Esophagus mucosa (tissue), 1 donor: ENCODE data around the gene UBE4A. TPM values are rescaled to one million over a fixed set of nuclear protein-coding genes. Genes with fewer than 3 reads are reported as not detected.

Source experiments
- ATAC-seq: fragments of 200-7000 bp; cut with Tn5 transposase; one replicate; pipeline ENCODE4 v1.9.1; 2020
- total RNA-seq: library from RNA; stranded (reverse); gene quantifications from one replicate; pipeline ENCODE4 v1.2.4, GENCODE V29; 2023
- donor health status: DM: yes; HTN: yes; CAD: no.

Gene UBE4A
- total RNA-seq, 1 donor from 2014 or later, result 23.6 TPM

DNA sequence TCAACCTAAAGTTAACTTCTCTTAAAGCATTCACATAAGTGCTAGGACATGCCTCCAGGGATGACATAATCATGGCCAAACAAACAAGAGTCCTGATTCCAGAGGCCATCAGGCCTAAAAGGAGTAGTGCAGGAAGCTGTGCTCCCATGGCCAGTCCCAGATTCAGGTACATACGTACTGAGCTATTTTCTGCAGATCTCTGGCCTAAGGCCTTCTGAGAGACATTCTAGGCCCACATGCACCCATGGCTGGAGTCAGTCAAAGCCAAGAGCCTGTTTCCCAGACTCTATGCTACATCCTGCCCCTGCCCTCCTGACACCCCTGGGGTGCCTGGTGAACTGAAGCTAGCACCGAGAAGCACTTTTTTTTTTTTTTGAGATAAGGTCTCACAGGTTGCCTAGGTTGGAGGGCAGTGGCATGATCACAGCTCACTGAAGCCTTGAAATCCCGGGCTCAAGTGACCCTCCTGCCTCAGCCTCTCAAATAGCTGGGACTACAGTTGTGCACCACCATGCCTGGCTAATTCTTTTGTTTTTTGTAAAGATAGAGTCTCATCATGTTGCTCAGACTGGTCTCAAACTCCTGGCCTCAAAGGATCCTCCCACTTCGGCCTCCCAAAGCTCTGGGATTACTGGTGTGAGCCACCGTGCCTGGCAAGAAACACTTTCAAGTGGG is 17.4 kb upstream of the UBE4A start:
- ATAC-seq, result no peak

DNA sequence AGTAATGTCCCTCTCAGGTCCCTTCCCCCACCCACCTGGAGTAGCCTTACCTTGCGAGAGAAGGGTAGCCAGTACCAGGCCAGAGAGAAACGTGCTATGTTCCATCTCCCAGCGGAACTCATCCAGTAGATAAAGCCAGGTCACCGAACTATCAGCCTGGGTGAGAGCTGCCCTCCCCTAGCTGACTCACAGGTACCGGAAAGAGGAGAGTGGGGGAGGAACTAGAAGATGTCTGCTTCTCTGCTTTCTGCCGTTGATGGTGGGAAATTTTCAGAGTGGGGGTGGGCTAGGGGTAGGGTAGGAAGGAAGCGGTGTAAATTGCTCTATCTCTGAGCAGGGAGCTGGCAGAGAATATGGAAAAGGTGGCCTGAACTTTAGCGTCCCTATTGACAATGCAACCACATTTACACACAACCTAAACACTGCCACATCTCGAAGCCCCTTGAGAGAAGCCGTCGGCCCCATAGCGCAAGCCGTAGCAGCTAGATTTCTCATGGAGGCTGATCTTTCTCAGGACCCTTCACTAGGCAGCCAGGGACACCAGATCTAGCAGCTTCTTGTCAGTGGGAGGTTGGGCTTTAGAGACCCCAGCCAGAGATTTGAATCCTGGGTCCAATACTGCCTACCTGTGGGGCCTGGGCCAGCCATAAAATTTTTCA is 16.8 kb upstream of the UBE4A start, which contains the start of gene CD3D:
CD3D (minus strand) TSS at position 203 of the 659 bp plus-strand sequence; CDS start at position 105, 98 bp downstream.
- no peak for ATAC-seq

DNA sequence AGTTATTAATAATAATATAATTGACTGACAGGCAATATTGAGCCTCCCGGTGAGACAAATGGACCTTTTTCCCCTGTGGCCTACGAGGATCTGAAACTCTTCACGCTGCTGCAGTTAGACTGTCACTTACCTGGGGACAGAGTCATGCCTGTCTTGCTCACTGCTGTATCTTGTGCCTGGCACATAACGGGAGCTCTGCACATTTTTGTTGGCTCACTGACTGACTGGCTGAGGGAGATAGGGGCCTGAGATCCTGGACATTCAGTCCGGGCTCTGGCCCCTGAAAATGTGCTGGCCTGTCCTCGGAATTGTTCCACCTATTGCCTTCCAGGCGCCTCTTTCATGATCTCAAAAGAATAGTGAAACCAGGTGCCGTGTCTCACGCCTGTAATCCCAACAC is 16.2 kb upstream of the UBE4A start:
- ATAC-seq, result no peak

DNA sequence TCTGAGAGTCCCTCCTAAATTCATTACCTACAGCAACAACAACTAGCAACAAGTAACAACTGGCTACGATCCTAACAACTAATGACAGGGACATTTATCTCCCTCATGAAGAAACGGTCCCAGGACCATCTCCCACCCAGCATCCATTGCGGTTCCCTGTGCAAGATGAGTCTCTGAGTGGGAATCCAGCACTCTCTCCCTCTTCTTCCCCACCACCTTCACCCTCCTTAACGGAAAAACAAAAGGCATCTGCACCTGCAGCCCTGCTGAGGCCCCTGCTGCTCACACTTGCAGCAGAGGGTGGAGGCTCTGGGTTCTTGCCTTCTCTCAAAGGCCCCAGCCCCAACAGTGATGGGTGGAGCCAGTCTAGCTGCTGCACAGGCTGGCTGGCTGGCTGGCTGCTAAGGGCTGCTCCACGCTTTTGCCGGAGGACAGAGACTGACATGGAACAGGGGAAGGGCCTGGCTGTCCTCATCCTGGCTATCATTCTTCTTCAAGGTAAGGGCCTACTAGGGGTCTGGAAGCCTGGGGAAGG is 15.4 kb upstream of the UBE4A start, which contains the start of gene CD3G:
CD3G (plus strand) TSS at position 364 of the 535 bp plus-strand sequence; CDS start at position 444, 80 bp downstream.
- peak; percentile 12 for ATAC-seq

DNA sequence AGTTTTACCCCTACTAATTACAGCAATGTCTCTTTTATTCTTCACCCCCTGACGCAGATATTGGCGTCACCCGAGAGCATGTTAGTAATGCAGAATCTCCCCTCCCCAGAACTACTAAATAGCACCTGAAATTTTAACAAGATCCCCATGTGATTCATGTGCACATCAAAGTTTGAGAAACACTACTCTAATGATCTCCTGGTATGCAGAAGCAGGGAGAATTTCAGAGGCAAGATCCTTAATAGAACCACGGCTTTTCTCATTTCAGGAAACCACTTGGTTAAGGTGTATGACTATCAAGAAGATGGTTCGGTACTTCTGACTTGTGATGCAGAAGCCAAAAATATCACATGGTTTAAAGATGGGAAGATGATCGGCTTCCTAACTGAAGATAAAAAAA is 9.9 kb upstream of the UBE4A start:
- no peak for ATAC-seq

DNA sequence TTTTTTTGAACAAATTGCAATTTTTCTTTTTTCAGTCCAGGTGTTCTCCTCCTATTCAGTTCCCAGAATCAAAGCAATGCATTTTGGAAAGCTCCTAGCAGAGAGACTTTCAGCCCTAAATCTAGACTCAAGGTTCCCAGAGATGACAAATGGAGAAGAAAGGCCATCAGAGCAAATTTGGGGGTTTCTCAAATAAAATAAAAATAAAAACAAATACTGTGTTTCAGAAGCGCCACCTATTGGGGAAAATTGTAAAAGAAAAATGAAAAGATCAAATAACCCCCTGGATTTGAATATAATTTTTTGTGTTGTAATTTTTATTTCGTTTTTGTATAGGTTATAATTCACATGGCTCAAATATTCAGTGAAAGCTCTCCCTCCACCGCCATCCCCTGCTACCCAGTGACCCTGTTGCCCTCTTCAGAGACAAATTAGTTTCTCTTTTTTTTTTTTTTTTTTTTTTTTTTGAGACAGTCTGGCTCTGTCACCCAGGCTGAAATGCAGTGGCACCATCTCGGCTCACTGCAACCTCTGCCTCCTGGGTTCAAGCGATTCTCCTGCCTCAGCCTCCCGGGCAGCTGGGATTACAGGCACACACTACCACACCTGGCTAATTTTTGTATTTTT is 6.2 kb upstream of the UBE4A start:
- ATAC-seq, result no peak

DNA sequence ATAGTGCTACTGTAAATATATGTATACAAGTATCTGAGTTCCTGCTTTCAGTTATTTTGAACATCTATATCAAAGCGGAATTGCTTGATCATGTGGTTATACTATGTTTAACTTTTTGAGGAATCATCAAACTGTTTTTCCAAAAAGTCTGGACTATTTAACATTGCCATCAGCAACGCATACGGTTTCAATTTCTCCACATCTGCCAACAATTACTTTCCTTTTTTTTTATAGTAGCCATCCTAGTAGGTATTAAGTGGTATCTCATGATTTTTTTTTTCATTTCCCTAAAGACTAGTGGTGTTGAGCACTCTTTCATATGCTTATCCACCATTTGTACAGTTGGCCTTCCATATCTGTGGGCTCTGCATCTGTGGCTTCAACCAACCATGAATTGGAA is 1.3 kb upstream of the UBE4A start:
- ATAC-seq, result no peak

DNA sequence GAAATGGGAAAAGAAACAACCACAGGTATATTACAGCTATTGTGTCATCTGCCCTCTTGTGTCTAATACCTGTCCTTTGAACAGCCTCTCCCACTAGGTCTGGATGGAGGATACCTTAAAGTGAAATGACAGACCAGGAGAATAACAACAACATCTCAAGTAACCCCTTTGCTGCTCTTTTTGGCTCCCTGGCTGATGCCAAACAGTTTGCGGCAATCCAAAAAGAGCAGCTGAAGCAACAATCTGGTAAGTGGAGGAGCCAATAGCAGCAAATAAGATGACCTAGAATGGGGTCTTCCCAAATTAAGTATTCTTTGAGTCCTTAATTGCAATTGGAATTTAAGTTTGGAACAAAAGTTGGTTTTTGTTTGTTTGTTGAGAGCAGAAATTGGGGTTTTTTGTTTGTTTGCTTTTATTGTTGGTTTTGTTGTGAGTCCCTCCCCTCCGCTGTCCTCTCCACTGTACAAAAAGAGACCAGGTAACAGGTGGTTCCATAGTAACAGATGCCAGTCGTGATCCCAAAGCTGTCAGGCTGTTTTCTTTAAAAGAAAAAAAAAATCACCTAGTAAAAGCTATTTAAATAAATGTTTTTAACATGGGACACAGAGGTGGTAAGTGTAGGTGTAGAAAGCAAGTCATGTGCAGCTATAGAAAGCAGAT is 5.7 kb downstream of the UBE4A start:
- no peak for ATAC-seq

DNA sequence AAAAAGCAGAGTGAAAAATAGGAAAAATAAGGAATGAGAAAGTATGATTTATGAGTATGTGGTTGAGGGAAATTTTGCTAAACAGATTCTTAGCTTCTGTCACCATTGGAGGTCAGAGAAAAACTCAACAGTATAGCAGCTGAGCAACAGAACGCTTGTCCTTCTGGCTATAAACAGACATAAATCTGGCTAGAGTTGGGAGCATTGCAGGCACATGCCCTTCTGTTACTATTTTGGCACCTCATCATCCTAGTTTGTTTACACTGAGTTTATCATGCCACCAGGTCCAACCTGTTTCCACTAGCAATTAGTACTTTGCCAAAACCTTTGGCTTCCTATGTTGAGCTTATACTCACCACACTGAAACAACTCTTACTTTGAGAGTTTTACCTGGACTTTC is 6.9 kb downstream of the UBE4A start:
- peak; percentile 94 for ATAC-seq

DNA sequence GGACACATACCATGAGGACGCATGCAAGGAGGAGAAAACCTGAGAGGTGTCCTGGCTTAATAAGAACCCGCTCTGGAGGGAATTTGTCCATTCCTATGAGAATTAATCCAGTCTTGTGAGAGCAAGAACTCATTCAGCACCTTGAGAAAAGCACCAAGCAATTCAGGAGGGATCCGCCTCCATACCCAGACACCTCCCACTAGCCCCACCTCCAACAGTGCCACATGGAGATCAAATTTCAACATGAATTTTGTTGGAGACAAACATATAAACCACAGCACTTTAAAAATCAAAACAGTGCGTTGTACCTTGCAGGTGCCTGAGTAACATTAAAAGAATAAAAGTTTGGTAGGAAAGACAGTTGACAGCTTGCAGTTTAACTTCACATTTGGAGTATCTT is 11.4 kb downstream of the UBE4A start:
- ATAC-seq, result no peak

DNA sequence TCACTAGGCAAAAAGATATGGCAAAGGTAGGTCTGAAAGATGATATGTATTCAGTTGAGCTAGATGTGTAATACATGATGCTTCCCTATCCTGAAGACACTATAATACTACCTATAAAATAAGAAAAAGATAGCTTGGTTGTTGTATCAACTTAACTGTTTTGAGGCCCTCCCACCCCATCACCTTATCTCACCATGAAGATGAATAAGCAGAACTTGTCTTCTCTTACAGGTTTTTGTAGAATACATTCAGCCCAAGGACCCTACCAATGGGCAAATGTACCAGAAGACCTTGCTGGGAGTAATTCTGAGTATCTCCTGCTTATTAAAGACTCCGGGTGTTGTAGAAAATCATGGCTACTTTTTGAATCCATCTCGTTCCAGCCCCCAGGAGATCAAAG is 13.9 kb downstream of the UBE4A start:
- ATAC-seq, result no peak

DNA sequence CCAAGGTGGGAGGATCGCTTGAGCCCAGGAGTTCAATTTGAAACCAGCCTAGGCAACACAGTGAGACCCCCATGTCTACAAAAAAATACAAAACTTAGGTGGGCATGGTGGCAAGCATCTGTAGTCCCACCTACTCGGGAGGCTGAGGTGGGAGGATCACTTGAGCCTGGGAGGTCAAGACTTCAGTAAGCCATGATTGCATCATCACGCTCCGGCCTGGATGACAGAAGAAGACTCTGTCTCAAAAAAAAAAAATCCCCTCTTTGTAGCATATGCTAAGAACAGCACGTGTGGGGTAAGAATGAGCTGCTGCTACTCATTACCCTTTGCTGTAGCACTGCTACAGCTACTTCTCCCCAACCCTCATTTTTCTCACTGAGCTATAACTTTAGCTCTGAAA is 14.5 kb downstream of the UBE4A start:
- ATAC-seq, result no peak

DNA sequence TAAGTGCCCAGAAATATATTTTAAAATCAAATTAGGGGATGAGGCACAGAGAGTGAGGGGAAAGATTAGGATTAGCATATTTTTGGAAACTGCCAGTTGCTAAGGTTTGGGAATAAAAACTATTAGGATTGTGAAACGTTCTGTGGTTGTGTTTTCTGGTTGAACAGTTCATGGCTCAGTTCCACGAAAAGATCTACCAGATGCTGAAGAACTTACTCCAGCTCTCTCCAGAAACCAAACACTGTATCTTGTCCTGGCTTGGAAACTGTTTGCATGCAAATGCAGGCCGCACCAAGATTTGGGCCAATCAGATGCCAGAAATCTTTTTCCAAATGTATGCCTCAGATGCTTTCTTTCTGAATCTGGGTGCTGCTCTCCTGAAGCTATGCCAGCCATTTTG is 15.3 kb downstream of the UBE4A start:
- no peak for ATAC-seq

DNA sequence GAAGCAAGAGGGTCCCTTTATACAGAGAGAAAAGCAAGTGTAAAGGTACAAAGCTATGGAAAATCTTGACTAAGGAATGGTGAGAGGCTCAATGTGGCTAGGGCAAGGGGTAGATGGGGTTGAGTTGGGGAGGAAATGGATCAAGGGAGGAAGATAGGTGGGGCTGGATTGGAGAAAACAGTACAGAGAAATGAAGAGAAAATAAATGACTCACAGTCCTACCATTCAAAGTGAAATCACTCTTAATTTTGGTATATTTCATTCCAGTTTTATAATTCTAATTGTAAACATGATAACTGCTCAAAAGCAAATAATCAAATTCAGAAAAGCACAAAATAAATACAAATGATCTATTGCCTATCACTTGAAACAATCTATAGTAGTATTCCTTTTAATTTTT is 16.6 kb downstream of the UBE4A start:
- no peak for ATAC-seq

DNA sequence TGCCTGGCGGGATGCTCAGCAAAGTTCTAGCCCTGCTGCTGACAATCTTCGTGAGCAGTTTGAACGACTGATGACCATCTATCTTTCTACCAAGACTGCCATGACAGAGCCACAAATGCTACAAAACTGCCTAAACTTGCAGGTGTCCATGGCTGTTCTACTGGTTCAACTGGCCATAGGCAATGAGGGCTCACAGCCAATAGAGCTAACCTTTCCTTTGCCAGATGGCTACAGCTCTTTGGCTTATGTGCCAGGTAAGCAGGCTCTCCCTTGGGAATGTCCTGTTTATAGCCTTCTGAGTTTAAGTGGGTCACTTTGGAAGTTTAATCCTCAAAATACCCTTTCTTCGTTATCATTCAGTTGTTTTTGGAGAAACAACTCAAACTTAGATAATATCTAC is 20.1 kb downstream of the UBE4A start:
- peak; percentile 42 for ATAC-seq

DNA sequence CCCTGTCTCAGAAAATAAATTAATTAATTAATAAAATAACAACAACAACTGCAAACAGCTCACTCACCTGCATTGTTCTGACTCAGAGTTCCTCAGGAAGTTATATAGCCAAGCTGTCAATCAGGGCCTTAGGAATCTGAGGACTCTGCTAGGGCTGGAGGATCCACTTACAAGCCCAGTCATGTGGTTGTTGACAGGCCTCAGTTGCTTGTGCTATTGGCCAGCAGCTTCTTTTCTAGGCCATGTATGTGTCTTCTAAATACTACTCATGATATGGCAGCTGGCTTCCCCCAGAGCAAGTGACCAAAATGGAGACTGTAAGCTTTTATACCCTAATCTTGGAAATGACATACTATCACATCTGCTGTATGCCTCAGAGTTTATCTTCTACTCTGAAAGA is 21.2 kb downstream of the UBE4A start:
- peak; percentile 77 for ATAC-seq

DNA sequence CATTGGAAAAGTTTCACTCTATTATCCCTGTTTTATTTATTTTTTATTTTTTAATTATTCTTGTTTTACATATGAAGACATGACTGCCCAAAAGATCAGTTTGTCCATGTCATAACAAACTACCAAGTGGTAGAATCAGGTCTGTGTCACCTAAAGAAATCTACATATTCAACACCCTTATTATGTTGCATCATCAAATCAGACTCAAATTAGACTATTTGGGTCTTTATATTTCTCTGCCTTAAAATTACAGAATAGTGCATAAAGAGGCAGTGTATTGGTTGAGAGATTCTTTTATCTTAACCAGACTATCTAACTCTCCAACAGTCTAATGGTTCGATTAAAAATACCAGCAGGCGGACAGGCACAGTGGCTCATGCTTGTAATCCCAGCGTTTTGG is 23.6 kb downstream of the UBE4A start:
- ATAC-seq, result no peak

DNA sequence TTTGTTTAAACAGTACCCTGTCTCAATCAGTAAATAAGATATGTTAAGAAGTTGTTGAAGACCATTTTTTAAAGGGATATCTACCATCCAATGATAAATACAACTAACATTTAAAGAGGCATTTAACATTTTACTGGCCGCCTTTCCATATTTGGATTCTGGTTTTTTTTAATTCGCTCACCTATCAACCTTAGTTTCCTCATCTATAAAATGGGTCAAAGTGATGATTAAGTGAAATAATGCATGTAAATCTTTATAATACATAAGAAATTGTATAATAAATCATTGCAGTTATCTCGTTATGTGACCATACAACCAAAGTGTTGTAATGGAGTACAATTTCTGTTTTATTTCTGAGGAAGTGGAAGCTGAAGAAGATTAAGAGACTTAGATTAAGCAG is 24.3 kb downstream of the UBE4A start:
- no peak for ATAC-seq

DNA sequence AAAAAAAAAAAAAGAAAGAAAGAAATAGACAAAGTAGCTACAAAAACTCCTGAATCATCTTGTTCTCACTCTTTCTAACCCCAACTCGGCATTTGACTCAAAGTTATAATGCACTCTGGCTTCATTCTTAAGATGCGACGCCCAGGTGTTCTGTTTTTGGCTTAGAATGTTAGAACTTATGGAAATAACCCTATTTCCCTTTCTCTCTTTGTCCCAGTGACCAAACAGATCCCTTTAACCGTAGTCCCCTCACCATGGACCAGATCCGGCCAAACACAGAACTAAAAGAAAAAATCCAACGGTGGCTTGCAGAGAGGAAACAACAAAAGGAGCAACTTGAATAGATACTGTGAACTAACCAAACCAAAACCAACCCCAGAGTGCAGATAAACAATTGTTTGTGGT is 36.7 kb downstream of the UBE4A start:
- no peak for ATAC-seq

DNA sequence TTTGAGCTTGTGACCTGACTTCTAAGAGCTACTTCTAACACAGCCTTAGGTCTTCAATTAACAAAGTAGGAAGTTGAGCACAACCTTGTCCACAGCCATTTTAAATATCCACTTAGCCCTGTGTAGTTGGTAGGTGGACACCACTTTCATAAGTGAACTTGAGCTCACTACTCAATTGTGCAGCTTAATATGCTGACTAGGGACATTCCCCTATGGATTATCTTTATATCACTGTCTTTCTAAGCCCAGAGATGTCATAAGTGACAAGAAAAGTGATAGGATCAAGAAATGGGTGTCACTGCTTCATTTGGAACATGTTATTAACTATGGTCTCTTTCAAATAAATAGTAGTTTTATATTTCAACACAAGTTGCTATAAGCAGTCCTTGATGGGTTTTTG is 38.0 kb downstream of the UBE4A start:
- no peak for ATAC-seq

DNA sequence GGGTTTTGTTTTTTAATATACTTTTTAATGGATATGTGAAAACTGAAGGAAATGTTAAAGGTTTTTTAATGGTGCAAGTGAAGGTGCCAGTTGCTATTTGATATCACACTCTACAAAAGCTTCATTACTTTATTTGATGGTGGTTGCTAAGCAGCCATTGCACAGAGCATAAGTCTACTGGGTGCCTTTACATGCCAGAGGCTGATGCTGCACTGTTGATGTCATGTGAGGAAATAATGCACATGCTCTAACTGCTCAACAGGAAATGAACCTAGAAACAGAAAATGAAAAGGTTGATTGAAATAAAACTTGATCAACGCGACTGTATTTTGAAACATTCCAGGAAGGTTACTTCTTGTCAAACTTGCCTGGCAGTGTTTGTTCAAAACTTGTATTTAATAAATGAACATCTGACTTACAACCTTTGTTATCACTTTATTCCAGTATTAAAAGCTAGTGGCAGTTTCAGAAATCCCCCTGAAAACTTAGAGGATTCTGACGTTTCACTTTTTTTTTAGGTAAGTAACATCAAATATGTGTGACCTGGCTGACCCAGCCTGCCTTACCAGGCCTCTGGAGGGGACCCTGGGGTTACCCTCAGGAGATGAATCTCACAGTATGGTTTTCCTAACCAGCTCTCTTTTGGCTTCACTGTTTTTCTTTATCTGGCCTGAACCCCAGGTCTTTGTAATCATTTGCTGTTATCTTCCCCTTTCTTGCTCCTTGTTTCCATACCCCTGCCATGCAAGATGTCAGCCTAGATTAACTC is 39.6 kb downstream of the UBE4A start:
- peak; percentile 33 for ATAC-seq

DNA sequence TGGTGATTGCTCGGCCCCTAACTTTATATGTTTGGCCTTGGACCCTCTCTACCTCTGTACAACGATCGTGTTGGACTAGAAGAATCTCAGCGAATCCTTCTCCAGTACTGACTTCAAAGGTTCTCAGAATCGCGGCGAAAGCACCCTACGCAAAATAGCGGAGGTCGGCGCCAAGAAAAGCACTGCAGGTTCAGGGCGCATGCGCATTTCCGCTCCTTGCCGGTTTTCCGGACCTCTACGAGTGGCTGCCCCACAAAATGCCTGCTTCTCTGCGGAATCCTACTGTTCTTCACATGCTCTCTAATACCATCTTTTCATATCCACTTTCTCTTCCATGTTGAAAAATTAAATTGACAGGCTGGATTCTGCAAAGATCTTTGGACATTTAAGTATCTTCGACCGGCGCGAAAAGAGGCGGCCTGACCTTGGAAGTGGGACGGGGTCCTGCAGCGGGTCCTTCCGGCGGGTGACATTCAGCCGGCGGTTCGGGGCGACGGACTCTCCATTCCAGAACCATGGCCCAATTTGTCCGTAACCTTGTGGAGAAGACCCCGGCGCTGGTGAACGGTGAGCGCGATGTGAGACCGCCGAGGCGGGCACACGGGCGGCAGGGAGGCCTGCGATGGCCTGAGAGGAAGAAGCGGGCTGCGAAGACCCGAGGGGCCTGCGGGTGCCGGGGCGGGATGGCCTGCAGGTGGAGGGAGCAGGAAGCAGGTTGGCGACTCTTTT is 41.9 kb downstream of the UBE4A start, which contains the start of gene ATP5MG:
ATP5MG (plus strand) TSS at position 456 of the 729 bp plus-strand sequence; CDS start at position 516, 60 bp downstream.
- ATAC-seq, result peak; percentile 72
